GM21526 (cell line): ENCODE results near the gene MYO1F.
"Not testable (repeated sequence)": the region's sequence is repeated elsewhere in the genome, so short reads cannot be mapped to it uniquely, and the experiment has no call there.

Experiments used
- ATAC-seq: cut with Tn5 transposase; IDR thresholded peaks from one replicate; pipeline ENCODE4 v1.9.1; 2021; ENCODE audit warnings: moderate library complexity; ENCODE audit not compliant: unreplicated experiment, low FRiP score

MYO1F gene

DNA sequence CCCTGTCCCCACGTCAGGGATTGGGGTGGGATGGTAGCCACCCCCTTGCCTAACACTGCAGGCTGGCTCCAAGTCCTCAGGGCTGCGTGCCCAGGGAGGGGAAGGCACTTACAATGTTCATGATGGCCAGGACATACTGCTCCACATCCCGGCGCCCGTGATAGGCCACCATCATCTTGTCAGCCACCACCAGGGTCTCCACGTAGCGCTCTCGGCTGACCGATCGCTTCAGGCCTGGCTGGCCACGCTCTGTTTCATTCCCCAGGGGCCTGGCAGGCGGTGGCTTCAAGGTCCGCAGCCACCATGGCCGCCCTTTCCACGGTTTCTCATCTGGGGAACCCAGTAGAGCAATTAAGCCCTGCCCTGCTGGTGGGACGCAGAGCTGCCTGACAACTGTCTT is 23.6 kb upstream of the MYO1F start:
- ATAC-seq = no peak

DNA sequence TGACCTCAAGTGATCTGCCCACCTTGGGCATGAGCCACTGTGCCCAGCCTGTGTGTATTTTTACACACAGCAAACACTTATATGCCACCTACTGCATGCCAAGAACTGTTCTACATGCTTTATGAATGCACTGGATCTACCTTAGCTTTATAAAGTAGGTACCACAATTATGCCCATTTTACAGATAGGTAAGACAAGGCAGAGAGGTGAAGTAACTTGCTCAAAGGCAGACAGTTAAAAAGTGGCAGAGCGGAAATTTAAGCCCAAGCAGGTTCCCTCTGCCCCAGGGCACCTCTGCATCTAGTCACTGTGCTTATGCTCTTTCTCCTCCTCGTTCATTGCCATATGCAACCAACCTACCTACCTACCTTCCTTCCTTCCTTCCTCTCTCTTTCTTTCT is 22.8 kb upstream of the MYO1F start:
- ATAC-seq = no peak

DNA sequence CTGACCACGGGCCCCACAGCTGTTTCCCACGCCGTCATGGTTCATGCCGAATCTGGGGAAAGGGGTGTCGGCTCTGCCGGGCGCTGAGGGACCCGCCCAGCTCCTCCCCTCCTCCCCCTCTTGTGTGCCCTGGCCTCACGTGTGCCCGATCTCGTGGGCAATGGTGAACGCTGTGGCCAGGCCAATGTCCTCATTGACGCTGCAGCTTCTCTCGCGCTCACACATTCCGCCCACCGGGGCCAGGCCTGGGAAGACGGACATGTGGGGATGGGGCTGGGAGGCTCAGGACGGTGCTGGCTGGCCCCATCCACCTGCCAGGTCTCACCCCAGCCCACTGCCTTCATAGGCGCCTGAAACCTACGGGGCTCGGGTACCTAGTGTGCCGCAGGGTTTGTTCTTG is 18.9 kb upstream of the MYO1F start:
- no peak for ATAC-seq

DNA sequence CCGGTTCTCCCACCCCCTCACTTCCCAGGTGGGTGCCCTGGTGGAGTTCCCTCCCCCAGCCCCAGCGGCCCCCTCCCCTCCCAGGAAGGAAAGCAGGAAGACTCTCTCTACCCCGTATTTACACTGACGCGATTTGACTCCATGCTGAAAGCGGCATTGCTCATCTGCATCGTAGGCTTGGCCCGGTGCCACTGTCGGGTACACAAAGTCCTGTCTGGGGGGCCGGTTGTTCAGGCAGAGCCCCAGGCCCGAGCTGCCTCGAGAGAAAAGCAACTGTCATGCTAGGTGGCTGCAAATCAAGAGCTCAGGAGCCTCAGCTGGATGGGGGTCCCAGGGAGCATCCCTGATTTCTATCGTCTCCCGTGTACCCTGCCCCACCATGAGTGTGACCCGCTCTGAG is 18.4 kb upstream of the MYO1F start:
- no peak for ATAC-seq

DNA sequence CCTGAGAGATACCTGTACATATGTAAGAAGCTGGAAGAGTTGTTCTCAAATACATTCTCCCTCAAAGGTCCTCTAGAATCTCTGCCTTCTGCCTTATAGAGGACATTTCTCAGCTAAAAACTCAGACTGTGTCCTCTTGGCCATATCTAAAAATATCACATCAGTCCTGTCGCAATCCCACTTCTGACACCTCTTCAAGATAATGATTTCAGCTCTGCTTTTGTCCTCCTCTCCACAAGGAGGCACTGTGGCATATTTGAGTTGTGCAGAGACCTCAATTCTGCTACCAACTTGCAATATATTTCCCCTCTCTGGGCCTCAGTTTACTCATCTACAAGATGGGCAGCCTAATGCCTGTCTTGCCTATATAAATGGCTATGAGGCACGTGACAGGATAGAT is 16.7 kb upstream of the MYO1F start:
- no peak for ATAC-seq

DNA sequence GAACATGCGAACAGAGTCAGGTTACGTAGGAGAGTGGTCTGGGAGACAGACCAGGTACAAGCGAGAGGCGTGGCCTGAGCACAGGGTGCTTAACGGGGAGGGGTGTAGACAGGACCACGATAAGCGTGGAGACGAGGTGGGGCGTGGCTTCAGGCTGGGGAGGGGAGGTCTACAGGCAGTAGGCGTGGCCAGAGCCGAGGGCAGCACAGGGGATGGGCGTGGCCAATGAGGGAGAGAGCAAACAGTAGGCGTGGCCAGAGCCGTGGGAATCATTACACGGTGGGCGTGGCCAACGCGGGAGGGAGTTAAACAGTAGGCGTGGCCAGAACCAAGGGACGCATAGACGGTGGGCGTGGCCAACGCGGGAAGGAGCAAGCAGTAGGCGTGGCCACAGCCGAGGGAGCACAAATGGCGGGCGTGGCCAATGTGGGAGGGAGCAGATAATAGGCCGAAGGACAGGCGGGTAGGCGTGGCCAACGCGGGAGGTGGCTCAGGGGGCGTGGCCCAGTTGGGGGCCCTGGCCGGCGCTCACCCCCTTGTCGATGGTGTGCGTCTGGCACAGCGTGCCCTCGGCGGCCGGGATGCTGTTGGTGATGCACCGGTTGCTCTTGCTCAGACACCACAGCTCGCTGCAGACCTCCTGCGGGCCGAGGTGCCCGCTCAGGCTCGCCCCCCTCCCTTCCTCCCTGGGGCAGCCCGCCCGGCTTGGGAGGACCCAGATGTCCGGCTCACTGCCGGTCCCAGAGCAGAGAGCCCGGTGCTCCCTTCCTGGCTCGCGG is 15.2 kb upstream of the MYO1F start:
- no peak for ATAC-seq

DNA sequence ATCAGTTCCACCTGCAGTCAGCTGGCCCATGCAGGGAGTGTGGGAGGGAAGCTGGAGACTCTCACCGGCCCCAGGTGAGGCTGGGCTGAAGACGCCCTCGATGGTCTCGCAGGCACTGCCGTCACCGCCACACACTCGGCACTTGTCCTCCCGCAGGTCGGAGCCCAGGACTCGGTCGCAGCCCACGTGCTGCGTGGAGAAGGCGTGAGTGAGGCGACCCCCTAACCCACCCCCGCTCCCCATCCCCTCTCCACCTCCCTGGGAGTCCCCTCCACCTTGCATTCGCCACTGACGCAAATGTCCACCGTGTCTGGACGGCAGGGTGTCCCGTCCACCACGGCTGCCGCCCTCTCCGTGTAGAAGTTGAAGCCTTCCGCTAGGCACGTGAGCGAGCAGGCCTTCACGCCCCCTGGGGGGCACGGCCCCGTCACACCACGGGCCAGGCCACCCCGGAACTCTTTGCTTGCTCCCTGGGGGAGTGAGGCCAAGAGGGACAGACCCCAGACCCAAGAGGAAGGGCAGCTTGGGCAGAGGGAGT is 12.0 kb upstream of the MYO1F start:
- ATAC-seq = no peak

DNA sequence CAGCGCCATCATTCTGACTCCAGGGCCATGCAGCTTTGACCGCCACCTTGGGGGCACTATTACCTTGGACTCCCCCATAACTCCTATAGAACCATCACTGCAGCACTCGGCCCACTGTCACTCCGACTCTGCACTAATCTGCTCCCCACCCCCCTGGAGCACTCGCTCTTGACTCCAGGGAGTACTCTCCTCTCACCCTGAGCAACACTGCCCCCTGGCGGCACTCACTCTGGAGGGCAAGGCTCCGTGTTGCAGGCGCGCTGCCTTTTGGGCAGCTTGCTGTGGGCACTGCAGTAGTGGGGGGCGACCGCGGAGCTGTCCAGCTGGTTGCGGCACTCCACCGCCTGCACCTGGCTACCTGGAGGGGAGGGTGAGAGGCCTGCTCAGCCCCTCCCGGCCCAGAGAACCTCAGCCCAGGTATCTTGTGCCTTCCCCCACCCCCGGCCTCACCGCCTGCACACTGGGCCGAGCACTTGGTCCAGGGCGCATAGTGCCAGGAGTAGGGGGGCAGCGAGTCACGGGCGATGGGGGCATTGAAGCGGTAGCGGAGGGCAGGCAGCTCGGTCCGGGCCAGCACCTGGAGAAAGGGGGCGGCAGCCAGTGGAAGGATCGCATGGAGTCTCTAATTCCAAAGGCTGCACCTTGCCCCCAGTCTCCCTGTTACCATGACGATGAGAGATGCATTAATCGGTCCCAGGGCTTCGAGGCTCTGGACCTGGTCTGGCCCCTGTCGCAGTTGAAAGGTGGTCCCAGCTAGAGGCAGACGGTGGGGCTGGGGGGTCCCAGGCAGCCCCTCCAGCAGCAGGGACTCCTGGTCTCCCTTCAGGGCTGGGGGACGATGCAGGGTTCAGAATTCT is 8.9 kb upstream of the MYO1F start:
- ATAC-seq = no peak

DNA sequence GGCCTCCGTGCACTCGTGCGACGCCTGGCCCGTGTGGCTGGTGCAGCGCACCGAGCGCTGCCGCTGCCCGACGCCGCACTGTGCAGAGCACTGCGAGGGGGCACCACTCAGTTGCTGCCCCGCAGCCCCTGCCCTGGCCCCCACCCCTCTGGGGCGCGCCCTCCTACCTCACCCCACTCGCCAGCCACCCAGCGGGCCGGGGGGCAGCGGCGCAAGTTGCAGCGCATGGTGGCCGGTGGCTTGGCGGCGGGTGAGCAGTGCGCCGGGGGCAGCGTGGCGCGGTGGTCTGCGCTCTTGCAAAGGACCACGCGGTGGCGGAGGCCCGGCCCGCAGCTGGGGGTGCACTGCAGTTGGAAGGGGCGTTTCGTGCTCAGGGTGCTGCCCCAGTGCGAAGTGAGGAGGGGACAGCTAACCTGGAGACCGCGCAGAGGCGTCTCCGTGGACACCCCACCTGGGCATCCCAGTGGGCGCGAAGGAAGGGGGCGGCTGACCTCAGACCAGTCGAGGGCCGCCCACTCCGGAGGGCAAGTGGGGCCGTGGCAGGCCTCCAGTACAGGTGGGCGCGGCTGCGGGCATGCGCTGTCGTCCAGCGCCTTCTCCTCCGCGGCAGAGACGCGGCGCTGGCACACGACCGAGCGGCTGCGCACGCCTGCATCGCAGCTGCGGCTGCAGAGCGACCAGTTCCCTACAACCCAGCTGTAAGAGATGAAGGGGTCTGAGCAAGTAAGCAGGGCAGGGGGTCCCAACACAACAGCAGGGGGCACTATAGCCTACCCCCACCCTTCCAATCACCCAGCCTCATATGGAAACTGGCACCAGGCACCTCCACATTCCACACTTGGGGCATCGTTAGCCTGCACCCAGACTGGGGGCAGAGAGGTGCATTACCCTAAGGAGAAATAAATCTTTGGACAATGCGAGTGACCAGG is 8.0 kb upstream of the MYO1F start:
- no peak for ATAC-seq

DNA sequence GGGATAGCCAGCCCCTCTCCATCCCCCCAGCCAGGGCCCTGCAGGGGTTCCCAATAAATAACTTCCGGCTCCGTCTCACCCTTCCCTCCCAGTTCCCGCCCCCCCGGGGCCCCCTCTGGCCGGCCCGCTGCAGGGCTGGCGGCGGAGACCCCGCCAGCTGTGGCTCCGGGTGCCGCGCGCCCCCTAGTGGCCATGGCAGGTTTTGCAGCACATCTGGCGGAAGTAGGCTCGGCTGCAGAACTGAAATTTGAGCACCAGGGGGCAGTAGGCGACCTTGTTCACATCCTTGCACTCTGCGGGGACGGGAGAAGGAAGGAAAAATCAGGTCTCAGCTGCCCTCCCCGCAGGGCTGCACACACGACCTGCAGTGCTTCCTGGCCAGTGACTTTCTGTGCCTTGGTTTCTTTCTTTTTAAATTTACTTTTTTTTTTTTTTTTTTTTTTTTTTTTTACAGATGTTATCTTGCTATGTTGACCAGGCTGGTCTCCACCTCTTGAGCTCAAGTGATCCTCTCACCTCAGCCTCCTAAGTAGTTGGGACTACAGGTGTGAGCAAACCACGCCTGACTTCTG is 3.6 kb upstream of the MYO1F start:
- ATAC-seq = no peak

DNA sequence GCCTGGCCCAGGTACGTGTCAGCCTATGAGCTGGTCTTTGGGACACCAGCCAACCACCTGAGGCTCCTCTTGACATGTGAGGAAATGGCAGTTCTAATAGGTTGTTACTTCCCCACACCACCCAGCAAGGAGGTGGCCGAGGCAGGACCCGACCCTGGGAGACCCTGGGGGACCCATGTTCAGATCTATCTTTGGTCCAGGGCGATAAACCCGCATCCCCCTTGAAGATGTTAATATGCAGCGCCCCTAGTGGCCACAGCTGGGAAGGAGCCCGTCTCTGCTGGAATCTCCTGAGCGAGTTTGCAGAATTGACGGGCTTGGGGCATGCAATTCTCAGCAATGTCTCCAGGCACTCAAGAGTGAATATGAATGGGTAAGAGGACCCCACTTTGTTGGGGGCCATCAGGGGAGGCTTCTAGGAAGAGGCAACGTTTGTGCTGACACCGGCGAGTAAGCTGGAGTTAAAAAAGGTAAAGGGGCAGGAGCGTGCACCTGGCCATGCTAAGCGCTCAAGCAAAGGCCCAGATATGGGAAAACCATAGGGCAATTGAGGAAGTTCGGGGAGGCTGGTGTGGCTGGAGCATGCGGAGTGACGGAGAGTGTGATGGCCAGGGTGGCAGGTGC is 1.5 kb upstream of the MYO1F start:
- no peak for ATAC-seq

DNA sequence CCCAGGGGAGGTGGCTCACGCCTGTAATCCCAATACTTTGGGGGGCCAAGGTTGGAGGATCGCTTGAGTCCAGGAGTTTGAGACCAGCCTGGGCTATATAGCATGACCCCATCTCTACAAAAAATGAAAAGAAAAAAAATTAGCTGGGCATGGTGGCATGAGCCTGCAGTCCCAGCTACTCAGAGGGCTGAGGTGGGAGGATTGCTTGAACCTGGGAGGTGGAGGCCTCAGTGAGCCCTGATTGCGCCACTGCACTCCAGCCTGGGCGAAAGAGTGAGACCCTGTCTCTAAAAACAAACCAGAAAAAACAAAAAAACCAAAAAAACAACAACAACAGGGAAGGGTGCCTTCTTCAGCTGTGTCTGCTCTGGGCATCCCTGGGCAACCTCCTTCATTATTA is 499 bp upstream of the MYO1F start:
- ATAC-seq = no peak

DNA sequence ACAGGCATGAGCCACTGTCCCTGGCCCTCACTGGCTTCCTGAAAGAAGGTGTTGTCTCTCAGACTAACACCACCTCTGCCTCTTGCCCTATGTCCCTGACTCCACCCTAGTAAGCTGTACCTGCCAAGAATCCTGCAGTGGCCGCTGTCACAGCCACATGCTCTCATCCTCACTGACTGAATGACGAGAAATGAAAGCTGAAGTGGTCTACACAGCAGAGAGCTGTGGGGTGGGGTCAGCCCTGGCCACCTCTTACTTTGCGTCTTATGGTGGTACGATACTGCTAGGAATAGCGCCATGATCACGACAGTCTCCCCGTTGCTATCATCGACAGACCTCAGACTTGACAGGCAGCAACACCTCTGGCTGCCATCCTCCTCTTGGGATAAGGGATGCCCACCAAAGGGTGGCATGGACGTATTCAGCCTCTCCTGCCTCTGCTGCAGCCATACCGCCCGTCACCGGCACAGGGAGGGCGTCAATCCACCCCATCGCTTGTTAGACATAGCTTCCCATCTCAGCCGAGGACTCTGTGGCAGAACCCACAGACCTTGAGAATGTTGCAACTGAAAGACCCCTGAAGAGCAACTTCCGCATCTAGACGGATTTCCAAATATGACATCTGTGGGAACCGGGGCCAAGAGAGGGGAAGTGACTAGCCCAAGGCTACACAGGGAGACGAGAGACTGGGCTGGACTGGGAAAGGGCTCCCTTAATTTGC is 809 bp downstream of the MYO1F start:
- ATAC-seq = no peak

DNA sequence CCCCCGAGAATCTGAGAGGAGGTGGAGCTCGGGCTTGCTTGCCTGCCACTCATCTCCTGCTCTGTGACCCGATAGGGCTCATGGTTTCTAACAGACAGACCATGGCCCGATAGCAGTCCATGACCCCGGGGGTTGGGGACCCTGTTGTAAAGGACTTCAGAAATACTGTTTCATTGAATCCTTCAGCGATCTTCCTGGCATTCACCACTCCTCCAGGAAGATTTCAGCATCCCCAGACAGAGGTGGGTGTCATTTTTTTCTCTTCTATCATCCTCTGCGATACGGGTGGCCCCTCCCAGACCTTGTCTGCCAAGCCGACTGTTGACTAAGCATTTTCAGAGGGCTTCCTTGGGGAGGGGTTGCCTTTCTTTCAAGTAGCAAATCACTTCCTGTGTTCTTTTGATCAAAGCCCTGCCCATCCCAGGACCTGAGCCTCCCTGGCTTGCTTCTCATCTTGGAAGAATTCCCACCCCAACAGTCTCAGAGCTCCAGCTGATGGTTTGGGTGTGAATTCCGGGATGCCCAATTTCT is 1.7 kb downstream of the MYO1F start:
- ATAC-seq = no peak

DNA sequence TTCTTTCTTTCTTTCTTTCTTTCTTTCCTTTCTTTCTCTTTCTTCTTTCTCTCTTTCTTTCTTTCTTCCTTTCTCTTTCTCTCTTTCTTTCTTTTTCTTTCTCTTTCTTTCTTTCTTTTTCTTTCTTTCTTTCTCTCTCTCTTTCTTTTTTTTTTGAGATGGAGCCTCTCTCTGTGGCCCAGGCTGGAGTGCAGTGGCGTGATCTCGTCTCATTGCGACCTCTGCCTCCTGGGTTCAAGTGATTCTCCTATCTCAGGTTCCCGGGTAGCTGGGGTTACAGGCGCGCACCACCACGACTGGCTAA is 2.7 kb downstream of the MYO1F start:
- not testable (repeated sequence) for ATAC-seq

DNA sequence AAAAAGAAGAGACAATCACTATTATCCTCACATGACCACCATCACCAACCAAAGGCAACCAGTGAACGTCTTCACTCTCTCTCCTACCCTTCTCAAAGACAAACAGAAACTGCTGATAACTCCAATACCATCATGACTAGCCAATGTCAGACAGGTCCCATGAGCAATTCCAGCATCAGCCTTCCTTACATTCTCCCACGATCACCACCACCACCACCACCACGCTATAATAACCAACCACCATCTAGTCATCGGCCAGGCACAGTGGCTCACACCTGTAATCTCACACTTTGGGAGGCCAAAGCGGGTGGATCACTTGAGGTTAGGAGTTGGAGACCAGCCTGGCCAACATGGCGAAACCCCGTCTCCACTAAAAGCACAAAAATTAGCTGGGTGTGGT is 3.9 kb downstream of the MYO1F start:
- no peak for ATAC-seq

DNA sequence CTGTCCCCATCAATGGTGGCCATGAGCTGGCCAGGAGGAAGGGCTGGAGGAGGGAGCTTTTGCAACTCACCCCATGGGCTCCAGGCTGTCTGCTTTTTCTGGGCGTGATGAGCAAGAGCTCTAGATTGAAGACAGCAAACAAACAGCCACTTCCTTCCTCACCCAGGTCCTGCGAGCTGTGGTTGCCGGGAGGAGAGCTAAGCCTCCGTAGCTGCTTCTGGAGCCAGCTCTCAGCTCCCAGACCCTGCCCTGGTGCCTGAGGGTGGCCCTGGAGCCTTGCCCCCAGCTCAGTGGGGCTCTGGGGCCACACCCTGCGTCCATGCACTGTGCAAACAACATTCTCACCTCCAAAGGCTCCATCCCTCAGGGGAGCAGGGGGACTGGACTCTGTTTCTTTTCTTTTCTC is 6.2 kb downstream of the MYO1F start:
- ATAC-seq = no peak

DNA sequence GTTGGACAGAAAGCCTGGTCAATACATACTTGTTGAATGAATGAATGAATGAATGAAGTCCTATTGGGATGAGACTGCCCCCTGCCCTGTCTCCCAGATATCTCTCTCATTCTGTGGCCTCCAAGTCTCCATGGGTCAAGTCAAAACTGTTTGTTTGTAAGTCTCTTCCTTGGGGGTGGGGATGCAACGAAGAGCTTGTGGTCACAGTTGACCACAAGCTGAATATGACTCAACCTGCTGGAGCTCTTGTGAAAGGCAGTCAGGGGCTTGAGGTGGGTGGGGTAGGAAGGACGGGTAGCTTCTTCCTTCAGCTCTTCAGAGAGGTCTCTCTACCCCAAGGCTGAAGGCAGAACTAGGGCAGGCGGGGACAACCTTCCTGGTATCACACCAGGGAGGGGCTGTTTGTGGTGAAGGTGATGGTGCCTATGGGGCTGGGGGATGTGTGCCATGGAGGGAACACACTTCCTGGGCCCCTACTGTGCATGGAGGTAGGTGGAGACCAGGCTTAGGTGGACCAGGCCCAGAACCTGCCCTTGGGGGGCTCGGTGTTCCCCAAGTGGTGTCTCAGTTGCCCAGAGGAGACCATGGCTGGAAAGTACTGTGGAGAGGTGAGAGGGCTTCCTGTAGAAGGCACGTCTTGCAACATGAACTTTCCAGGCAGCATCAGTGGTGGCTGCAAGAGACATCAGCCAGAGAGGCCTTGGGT is 8.0 kb downstream of the MYO1F start:
- ATAC-seq = no peak
